ENCODE results near the gene CARS1. TPM values are rescaled to one million over a fixed set of nuclear protein-coding genes. Genes with fewer than 3 reads are reported as not detected.

The CARS1 gene
- total and polyA plus RNA-seq, 9 of the 15 experiments (the other 6 are each of a cell fraction or from before 2014, with no cell fraction given) = 14.4 to 106 (median 73.6) TPM

GRCh38 chr11:3091846-3092602 is 34.8 kb upstream of the CARS1 start (continued):
- TF ChIP-seq MCM7 (IDR thresholded peaks at IDR 0.05) = no peak
- TF ChIP-seq XRCC5 (IDR thresholded peaks at IDR 0.05; ENCODE audit: low read depth, low read length) = 0 out of 2 replicates have a peak, but pooled peaks have one; percentile 66
- TF ChIP-seq NFIC (IDR thresholded peaks at IDR 0.05) = no peak
- TF ChIP-seq HOXB6 (CRISPR knock-in tag; IDR thresholded peaks at IDR 0.05; ENCODE audit: borderline replicate concordance) = no peak
- no peak for TF ChIP-seq ETS2 (tag; IDR thresholded peaks at IDR 0.05; ENCODE audit: borderline replicate concordance, poor library complexity, severe bottlenecking)
- no peak for TF ChIP-seq ZNF444 (CRISPR knock-in tag; IDR thresholded peaks at IDR 0.05)
- peak; percentile 89 for TF ChIP-seq CC2D1A (IDR thresholded peaks at IDR 0.05)
- no peak for TF ChIP-seq ZFP91 (CRISPR knock-in tag; IDR thresholded peaks at IDR 0.05)
- TF ChIP-seq ZC3H8 (IDR thresholded peaks at IDR 0.05) = no peak
- TF ChIP-seq PRDM10 (IDR thresholded peaks at IDR 0.05; ENCODE audit: partially characterized antibody) = no peak
- TF ChIP-seq RAD21 (CRISPR knock-in tag; conservative IDR thresholded peaks at IDR 0.05 in 1 of 2, IDR thresholded peaks at IDR 0.05 in 1 of 2) = peak; percentile 97
- TF ChIP-seq FOXO4 (CRISPR knock-in tag; IDR thresholded peaks at IDR 0.05) = no peak
- TF ChIP-seq ZNF395 (CRISPR knock-in tag; IDR thresholded peaks at IDR 0.05) = no peak
- no peak for TF ChIP-seq ZNF551 (CRISPR knock-in tag; IDR thresholded peaks at IDR 0.05)
- TF ChIP-seq DMBX1 (CRISPR knock-in tag; IDR thresholded peaks at IDR 0.05; ENCODE audit: borderline replicate concordance) = no peak
- no peak for TF ChIP-seq ZNF212 (CRISPR knock-in tag; IDR thresholded peaks at IDR 0.05)
- no peak for TF ChIP-seq ZSCAN32 (CRISPR knock-in tag; IDR thresholded peaks at IDR 0.05)
- no peak for TF ChIP-seq PRMT5 (CRISPR knock-in tag; IDR thresholded peaks at IDR 0.05)
- peak; percentile 48; the same call in 1 of the 2 replicates for TF ChIP-seq BHLHE40 (IDR thresholded peaks at IDR 0.05; ENCODE audit: low read length)
- TF ChIP-seq EP300 (IDR thresholded peaks at IDR 0.05; ENCODE audit: low read length) = no peak
- no peak for TF ChIP-seq TGIF2 (CRISPR knock-in tag; IDR thresholded peaks at IDR 0.05)
